Suppressor macrophage treated with lipopolysaccharide for 4 hours (primary cell): ENCODE measurements around the gene UQCRQ.

Source experiments
- DNase-seq: peaks from one replicate; pipeline ENCODE4 v3.0.0-alpha.2; 2020

Gene UQCRQ

GRCh38 chr5:132872788-132873118, 6.3 kb downstream of the UQCRQ start:
- no peak for DNase-seq

GRCh38 chr5:132873119-132873929, 6.9 kb downstream of the UQCRQ start, which contains the start of gene LEAP2:
TSS of gene LEAP2 (plus strand) at chr5:132873668. CDS start at chr5:132873695, 27 bp downstream.
- DNase-seq, result no peak

DNA sequence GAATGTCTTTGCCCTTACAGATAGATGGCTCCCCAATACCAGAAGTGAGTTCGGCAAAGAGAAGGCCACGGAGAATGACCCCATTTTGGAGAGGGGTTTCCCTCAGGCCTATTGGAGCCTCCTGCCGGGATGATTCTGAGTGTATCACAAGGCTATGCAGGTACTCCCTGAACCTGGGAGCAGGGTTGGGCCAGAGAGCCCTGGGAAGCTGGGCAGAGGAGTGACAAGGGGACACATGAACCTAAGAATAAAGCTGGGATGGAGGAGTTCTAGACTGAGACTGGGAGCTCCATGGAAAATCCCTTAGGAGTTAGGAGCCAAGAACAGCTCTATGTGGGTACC, 7.5 kb downstream of the UQCRQ start:
- DNase-seq, result no peak

GRCh38 chr5:132876020-132876759, 9.7 kb downstream of the UQCRQ start:
- DNase-seq, result no peak

DNA sequence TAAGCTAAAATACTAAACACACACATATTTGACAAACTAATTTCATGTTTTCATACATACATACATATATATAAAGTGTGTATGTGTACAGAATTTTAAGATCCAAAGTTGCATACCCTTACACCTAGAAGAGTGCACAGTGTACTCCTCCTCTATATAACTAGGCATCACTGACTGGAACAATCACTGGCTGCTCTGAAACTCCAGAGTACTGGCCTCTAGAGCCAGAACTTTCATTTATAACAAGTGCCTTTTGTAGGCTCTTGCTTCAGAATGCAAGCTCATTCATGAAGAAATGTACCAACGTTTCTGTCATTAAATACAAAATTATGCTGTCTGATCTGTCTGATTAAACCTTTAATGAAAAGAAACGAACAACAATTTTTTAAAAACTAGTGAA, 11.0 kb downstream of the UQCRQ start:
- DNase-seq, result no peak

GRCh38 chr5:132877938-132878337, 11.5 kb downstream of the UQCRQ start:
- no peak for DNase-seq

DNA sequence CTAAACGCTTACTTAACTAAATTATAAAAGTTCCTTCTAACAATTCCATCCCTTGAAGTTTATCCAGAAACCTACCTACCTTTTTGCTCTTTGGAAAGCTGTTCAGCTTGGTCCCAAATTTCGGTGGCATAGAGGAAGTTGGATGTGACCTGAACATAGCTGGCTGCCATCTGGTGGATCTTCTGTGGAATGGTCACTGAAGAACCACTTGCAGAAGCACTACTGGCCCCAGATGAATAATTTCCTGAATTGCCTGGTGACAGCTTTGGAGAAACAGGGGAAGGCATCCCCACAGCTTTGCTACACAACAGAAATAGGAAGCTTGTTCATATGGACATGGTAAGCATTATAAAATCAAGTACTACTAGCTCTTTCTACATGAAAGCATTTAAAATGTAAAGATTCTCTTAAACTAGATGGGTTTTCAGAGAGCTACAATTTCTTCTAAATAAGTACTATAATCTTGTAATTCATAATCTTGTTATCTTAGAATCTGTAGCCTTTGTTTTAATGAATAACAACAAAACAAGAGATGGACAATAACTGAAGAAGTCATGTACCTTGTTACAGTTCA, 16.9 kb downstream of the UQCRQ start:
- peak; percentile 83 for DNase-seq

- no peak for DNase-seq
Observed at GRCh38 chr5:132884548-132884947, 18.1 kb downstream of the UQCRQ start.

GRCh38 chr5:132886064-132886823, 19.8 kb downstream of the UQCRQ start:
- DNase-seq, result no peak

DNA sequence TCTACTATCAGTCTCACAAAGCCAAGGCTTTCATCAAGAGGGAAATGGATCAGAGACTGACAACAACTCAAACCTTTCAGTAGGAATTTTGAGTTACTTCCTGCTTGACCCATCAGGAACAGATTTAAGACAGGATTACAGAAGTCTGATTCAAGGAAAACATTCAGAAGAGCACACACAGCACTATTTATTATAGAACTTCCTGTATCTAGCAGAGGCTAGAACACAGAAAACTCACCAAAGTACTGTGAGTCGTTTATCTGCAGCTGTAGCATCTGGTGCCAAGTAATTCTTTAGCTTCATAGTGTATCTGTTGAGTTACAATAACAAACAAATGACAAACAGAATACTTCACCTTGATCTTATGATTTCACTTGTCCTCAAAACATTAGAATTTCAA, 20.8 kb downstream of the UQCRQ start:
- no peak for DNase-seq

GRCh38 chr5:132889501-132889900, 23.1 kb downstream of the UQCRQ start:
- DNase-seq, result no peak

GRCh38 chr5:132890817-132891216, 24.4 kb downstream of the UQCRQ start:
- no peak for DNase-seq

DNA sequence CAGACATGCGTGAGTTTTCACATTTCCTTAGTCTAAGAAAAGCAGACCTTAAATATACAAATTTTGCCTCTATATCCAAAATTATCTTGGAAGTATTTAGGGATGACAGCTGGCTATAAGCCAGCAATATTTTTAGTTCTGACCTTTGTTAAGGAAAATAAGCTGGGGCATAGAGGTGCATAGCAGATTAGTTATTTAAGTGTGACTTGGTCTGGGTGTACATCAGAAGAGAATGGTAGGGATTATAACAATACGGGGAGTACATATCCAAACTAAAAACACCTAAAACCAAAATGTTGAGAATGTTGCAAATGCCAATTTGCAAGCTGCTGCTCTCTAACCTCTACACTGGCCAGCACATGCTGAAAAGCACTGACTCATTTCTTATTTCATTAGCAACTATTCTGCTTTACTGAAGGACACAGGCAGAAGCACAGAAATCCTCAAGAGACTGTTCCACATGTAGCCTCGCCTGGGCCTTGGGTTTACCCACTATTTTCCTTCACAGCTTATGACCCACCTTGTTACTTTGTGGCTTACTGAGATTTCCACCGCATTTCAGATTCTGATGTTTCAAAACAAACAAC, 29.4 kb downstream of the UQCRQ start:
- no peak for DNase-seq

DNA sequence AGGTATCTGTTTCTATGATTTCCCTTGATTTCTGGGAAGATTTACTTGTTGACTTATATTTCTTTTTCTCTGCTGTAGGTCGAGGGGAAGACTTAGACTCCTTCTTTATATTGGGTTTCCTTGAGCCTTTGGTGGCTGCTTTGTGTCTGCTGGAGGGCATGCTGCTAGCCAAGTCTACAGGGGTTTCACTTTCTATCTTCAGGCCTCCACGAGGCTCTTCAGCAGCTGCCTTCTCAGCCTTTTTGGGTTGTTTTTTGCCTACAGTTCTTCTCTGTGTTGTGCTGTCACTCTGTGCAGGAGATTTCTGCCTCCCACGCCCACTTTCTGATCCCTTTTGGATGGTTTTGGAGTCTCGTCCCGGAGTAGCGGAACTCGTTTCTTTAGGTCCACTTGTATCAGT, 30.2 kb downstream of the UQCRQ start:
- DNase-seq, result no peak

DNA sequence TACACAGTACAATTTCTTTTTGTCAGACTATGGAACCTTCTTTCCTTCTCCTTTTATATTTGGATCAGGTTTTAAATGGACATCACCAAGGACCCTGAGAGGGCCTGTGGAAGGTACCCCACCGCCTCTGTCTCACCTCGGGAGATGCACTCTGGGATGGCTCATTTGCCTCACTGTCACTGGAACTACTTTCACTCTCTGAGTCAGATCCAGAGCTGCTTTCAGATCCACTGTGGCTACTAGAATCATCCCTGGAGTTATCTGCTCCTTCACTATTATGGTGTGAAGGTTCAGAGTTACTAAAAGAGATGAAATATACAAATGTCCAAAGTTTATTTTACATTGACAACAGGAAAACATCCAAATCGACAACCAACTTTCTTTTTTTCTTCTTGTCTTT, 31.7 kb downstream of the UQCRQ start:
- DNase-seq, result no peak

- DNase-seq, result no peak
Observed at GRCh38 chr5:132901036-132901435, 34.6 kb downstream of the UQCRQ start.

GRCh38 chr5:132901730-132902129, 35.3 kb downstream of the UQCRQ start:
- no peak for DNase-seq

DNA sequence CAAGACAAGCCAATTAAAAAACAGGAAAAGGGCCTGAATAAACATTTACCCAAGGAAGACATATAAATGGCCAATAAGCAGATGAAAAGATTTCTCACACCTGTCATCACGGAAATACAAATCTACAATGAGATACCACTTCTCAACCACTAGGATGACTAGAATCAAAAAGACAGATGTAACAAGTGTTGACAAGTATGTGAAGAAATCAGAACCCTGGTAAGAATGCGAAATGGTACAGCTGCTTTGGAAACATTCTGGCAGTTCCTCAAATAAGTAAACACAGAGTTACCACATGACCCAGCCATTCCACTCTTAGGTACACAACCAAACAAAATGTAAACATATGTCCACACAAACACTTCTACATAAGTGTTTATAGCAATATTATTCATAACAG, 39.5 kb downstream of the UQCRQ start:
- peak; percentile 19 for DNase-seq

GRCh38 chr5:132907161-132907560, 40.7 kb downstream of the UQCRQ start:
- no peak for DNase-seq

- no peak for DNase-seq
Observed at GRCh38 chr5:132909702-132910101, 43.3 kb downstream of the UQCRQ start.

DNA sequence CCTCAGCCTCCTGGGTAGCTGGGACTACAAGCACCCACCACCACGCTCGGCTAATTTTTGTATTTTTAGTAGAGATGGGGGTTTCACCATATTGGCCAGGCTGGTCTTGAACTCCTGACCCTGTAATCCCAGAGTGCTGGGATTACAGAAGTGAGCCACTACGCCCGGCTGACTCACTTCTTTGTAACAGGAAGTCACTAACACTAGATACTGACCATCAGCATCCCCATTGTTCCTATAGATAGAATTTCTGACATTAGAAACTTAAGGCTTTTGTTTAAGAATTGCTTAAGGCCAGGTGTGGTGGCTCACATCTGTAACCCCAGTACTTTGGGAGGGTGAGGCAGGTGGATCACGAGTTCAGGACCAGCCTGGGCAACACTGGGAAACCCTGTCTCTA, 49.2 kb downstream of the UQCRQ start:
- peak; percentile 59 for DNase-seq

DNA sequence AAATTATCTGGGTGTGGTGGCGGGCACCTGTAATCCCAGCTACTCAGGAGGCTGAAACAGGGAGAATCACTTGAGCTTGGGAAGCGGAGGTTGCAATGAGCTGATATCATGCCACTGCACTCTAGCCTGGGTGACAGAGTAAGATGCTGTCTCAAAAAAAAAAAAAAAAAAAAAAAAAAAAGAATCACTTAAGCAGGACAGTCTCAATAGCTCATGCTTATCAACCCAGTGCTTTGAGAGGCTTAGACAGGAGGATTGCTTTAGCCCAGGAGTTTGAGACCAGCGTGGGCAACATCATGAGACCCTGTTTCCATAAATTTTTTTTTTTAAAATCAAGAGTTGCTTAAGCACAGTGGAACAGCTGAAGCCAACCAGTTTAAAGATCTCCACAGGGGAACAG, 49.6 kb downstream of the UQCRQ start:
- DNase-seq, result no peak
